ENCODE results near the gene PTPN2. TPM values are rescaled to one million over a fixed set of nuclear protein-coding genes. Genes with fewer than 3 reads are reported as not detected.
"Not testable (repeated sequence)": the region's sequence is repeated elsewhere in the genome, so short reads cannot be mapped to it uniquely, and the experiment has no call there.

Gene PTPN2
- polyA plus RNA-seq, 2 of the 4 experiments (the other 2 are of a cell fraction): 23.0 to 32.4 TPM

- no peak for TF ChIP-seq ESRRA (IDR thresholded peaks at IDR 0.05; ENCODE audit: borderline replicate concordance, low read length)
Observed at GRCh38 chr18:12906773-12907172, 22.7 kb upstream of the PTPN2 start (continued).

GRCh38 chr18:12906119-12906518, 22.1 kb upstream of the PTPN2 start:
- POLR2A ChIA-PET: no interaction called here
- CTCF ChIA-PET: interaction anchor here (3.4 kb wide), 1 partner anchor 28 kb away, joined by 10 read pairs; no protein-coding TSS in a partner anchor
- Histone ChIP-seq H3K4me3 (no peak overlapping the region), H3K4me1 (no peaks in the 10 kb centered on the region), H3K4me2 (no peak overlapping the region), H3K27ac (no peak overlapping the region), H3K9me3 (no peaks in the 10 kb centered on the region)
- WGBS (ENCODE audit: missing lambda C conversion rate): 58% methylated on average over 4 of the region's 4 CpGs
- FAIRE-seq (no peak), ATAC-seq (no peak), DNase-seq (ENCODE audit: low read depth in 1 of 2, low spot score in 1 of 2) (no peak)
- no peak for TF ChIP-seq CBX2 (IDR thresholded peaks at IDR 0.05; ENCODE audit: borderline replicate concordance, low read depth)
- TF ChIP-seq NR3C1 (IDR thresholded peaks at IDR 0.05): no peak
- TF ChIP-seq EHF (CRISPR knock-in tag; IDR thresholded peaks at IDR 0.05): no peak
- no peak for TF ChIP-seq MAX (IDR thresholded peaks at IDR 0.05)
- TF ChIP-seq E2F6 (IDR thresholded peaks at IDR 0.05; ENCODE audit: borderline replicate concordance, low read depth): no peak
- no peak for TF ChIP-seq HDAC2 (IDR thresholded peaks at IDR 0.05)

- ChIA-PET POLR2A (interaction anchor here (0.5 kb wide), 1 partner anchor 21 kb away, joined by 4 read pairs; no protein-coding TSS in a partner anchor), CTCF (interaction anchor here (1.2 to 3.4 kb wide), 3 partner anchors 10 to 160 kb away, joined by 3 to 10 read pairs (median 4); no protein-coding TSS in a partner anchor)
- DNase-seq (ENCODE audit: low read depth in 1 of 2, low spot score in 1 of 2): no peak
- WGBS (ENCODE audit: missing lambda C conversion rate): 66% methylated on average over 8 of the region's 8 CpGs
- Histone ChIP-seq H3K4me2 (no peak overlapping the region), H3K27ac (no peak overlapping the region), H3K4me3 (no peak overlapping the region), H3K9me3 (no peaks in the 10 kb centered on the region), H3K4me1 (no peaks in the 10 kb centered on the region)
- TF ChIP-seq CHD4 (IDR thresholded peaks at IDR 0.05; ENCODE audit: borderline replicate concordance) (no peak), TFCP2L1 (CRISPR knock-in tag; IDR thresholded peaks at IDR 0.05) (no peak), JUN (IDR thresholded peaks at IDR 0.05) (no peak), ZC3H11A (IDR thresholded peaks at IDR 0.05) (no peak), CEBPB (IDR thresholded peaks at IDR 0.05) (no peak), BHLHE40 (IDR thresholded peaks at IDR 0.05; ENCODE audit: low read depth, low read length) (no peak), PBX3 (IDR thresholded peaks at IDR 0.05) (no peak), RNF2 (IDR thresholded peaks at IDR 0.05; ENCODE audit: borderline replicate concordance, low read depth) (no peak), EHF (CRISPR knock-in tag; IDR thresholded peaks at IDR 0.05) (no peak), POLR2A (IDR thresholded peaks at IDR 0.05; ENCODE audit: low read length) (no peak), HDAC2 (IDR thresholded peaks at IDR 0.05) (no peak), ZFP36 (IDR thresholded peaks at IDR 0.05; ENCODE audit: borderline replicate concordance, partially characterized antibody) (no peak), HOXB13 (CRISPR knock-in tag; IDR thresholded peaks at IDR 0.05; ENCODE audit: low read depth) (no peak), MAX (IDR thresholded peaks at IDR 0.05) (no peak), MAZ (IDR thresholded peaks at IDR 0.05; ENCODE audit: borderline replicate concordance, low read depth, low read length) (no peak), USF2 (IDR thresholded peaks at IDR 0.05) (no peak), NFE2L2 (conservative IDR thresholded peaks at IDR 0.05; ENCODE audit: low read length) (no peak)
- FAIRE-seq: no peak
- no peak for ATAC-seq
Observed at GRCh38 chr18:12904012-12904516, 20.0 kb upstream of the PTPN2 start.

GRCh38 chr18:12901208-12901607, 17.2 kb upstream of the PTPN2 start:
- FAIRE-seq; POLR2A ChIA-PET; H3K4me2 ChIP-seq; ATAC-seq; H3K4me1 ChIP-seq; DNase-seq (ENCODE audit: low read depth in 1 of 2, low spot score in 1 of 2); H3K9me3 ChIP-seq; H3K27ac ChIP-seq; H3K4me3 ChIP-seq: not testable (repeated sequence)
- 94% methylated on average over 9 of the region's 12 CpGs for WGBS (ENCODE audit: missing lambda C conversion rate)
- CTCF ChIA-PET: interaction anchor here (1.9 kb wide), 1 partner anchor 33 kb away, joined by 6 read pairs; no protein-coding TSS in a partner anchor

GRCh38 chr18:12896784-12897333, 12.8 kb upstream of the PTPN2 start:
- WGBS (ENCODE audit: missing lambda C conversion rate): 90% methylated on average over 48 of the region's 51 CpGs
- POLR2A ChIA-PET; FAIRE-seq; H3K27ac ChIP-seq; DNase-seq (ENCODE audit: low read depth in 1 of 2, low spot score in 1 of 2); H3K4me3 ChIP-seq; H3K9me3 ChIP-seq; ATAC-seq; H3K4me1 ChIP-seq; H3K4me2 ChIP-seq: not testable (repeated sequence)
- CTCF ChIA-PET: interaction anchor here (0.7 kb wide), 1 partner anchor 30 kb away, joined by 4 read pairs; no protein-coding TSS in a partner anchor
